ENCODE measurements around the gene ANGPT4. TPM values are rescaled to one million over a fixed set of nuclear protein-coding genes. Genes with fewer than 3 reads are reported as not detected.

ANGPT4 gene
- total and polyA plus RNA-seq, 10 of the 15 experiments (the other 5 are each of a cell fraction or from before 2014, with no cell fraction given), result 0.01 to 0.16 TPM; not detected in 8

- POLR2A ChIA-PET, result no interaction called here
Measured at GRCh38 chr20:940926-941325, 24.8 kb upstream of the ANGPT4 start.

GRCh38 chr20:939606-940005, 23.5 kb upstream of the ANGPT4 start:
- RAD21 ChIA-PET (ENCODE audit: unreplicated experiment), result no interaction called here
- SMC1A ChIA-PET (ENCODE audit: uncharacterized antibody, unreplicated experiment), result no interaction called here
- Histone ChIP-seq H3K27me3 (replicated peaks in 1 of 2; ENCODE audit: control insufficient read depth in 2 of 2, insufficient read depth in 2 of 2, low read length in 1 of 2) (peaks cover 0 to 2% of the 10 kb centered on the region in 2 experiments; a peak in 2 of 4 replicates), H3K9me3 (replicated peaks; ENCODE audit: control insufficient read depth, insufficient read depth, low read length) (no peaks in the 10 kb centered on the region), H3K4me2 (ENCODE audit: control insufficient read depth, insufficient read depth) (no peak overlapping the region), H3K4me3 (no peak overlapping the region), H4K20me1 (ENCODE audit: control insufficient read depth, insufficient read depth) (no peaks in the 10 kb centered on the region), H3K4me1 (ENCODE audit: control insufficient read depth, insufficient read depth, low read length) (no peaks in the 10 kb centered on the region), H3K36me3 (ENCODE audit: control insufficient read depth in 2 of 2, insufficient read depth in 2 of 2, low read length in 1 of 2) (no peaks in the 10 kb centered on the region), H2AFZ (ENCODE audit: control insufficient read depth, low read depth, low read length) (no peak overlapping the region), H3K9ac (ENCODE audit: control insufficient read depth, insufficient read depth, low read length) (no peak overlapping the region), H3K27ac (ENCODE audit: control insufficient read depth, insufficient read depth) (no peak overlapping the region), H3K79me2 (ENCODE audit: control insufficient read depth, insufficient read depth, low read length) (no peaks in the 10 kb centered on the region)
- WGBS (ENCODE audit: insufficient coverage, insufficient replicate concordance, low lambda C conversion rate, missing lambda C conversion rate), result 53% methylated on average over 5 of the region's 5 CpGs
- intact Hi-C loops (cut with micrococcal nuclease; ENCODE audit: unreplicated experiment) (no loop called here), in situ Hi-C loops (cut with MboI) (no loop called here)
- FAIRE-seq (no peak), ATAC-seq (no peak), DNase-seq (ENCODE audit: low read depth, low spot score) (no peak)
- POLR2A ChIA-PET, result no interaction called here
- TF ChIP-seq NFXL1 (IDR thresholded peaks at IDR 0.05; ENCODE audit: borderline replicate concordance), result no peak
- TF ChIP-seq POLR2AphosphoS2 (IDR thresholded peaks at IDR 0.05; ENCODE audit: low read depth, low read length), result no peak
- CTCF ChIA-PET, result interaction anchor here (1.6 kb wide), 1 partner anchor 12 kb away, joined by 3 read pairs; no protein-coding TSS in a partner anchor
- BruUV-seq (replicated peaks), result no TSS peak

More at GRCh38 chr20:940926-941325, 24.8 kb upstream of the ANGPT4 start:
- Histone ChIP-seq H3K4me1 (ENCODE audit: control insufficient read depth, insufficient read depth, low read length) (no peaks in the 10 kb centered on the region), H2AFZ (ENCODE audit: control insufficient read depth, low read depth, low read length) (no peak overlapping the region), H3K4me2 (ENCODE audit: control insufficient read depth, insufficient read depth) (no peak overlapping the region), H3K9me3 (replicated peaks; ENCODE audit: control insufficient read depth, insufficient read depth, low read length) (no peaks in the 10 kb centered on the region), H3K79me2 (ENCODE audit: control insufficient read depth, insufficient read depth, low read length) (no peaks in the 10 kb centered on the region), H4K20me1 (ENCODE audit: control insufficient read depth, insufficient read depth) (no peaks in the 10 kb centered on the region), H3K9ac (ENCODE audit: control insufficient read depth, insufficient read depth, low read length) (no peak overlapping the region), H3K36me3 (ENCODE audit: control insufficient read depth in 2 of 2, insufficient read depth in 2 of 2, low read length in 1 of 2) (no peaks in the 10 kb centered on the region), H3K27me3 (replicated peaks in 1 of 2; ENCODE audit: control insufficient read depth in 2 of 2, insufficient read depth in 2 of 2, low read length in 1 of 2) (peaks cover 0 to 2% of the 10 kb centered on the region in 2 experiments; a peak in 2 of 4 replicates), H3K27ac (ENCODE audit: control insufficient read depth, insufficient read depth) (no peak overlapping the region), H3K4me3 (no peak overlapping the region)
- no TSS peak for BruUV-seq (replicated peaks)
- no peak for DNase-seq (ENCODE audit: low read depth, low spot score)
- 7% methylated on average over 5 of the region's 5 CpGs for WGBS (ENCODE audit: insufficient coverage, insufficient replicate concordance, low lambda C conversion rate, missing lambda C conversion rate)
- intact Hi-C loops (cut with micrococcal nuclease; ENCODE audit: unreplicated experiment), result no loop called here
- ChIA-PET RAD21 (ENCODE audit: unreplicated experiment) (no interaction called here), SMC1A (ENCODE audit: uncharacterized antibody, unreplicated experiment) (no interaction called here), CTCF (no interaction called here)
- no peak for ATAC-seq
- in situ Hi-C loops (cut with MboI), result no loop called here
- TF ChIP-seq ZSCAN29 (IDR thresholded peaks at IDR 0.05), result no peak
- TF ChIP-seq MXI1 (IDR thresholded peaks at IDR 0.05; ENCODE audit: low read depth, low read length), result no peak
- TF ChIP-seq POLR2AphosphoS2 (IDR thresholded peaks at IDR 0.05; ENCODE audit: low read depth, low read length), result no peak
- no peak for TF ChIP-seq LARP7 (IDR thresholded peaks at IDR 0.05)
- no peak for TF ChIP-seq STAT1 (conservative IDR thresholded peaks at IDR 0.05)
- no peak for TF ChIP-seq BCL11A (IDR thresholded peaks at IDR 0.05; ENCODE audit: low read depth, low read length)
- FAIRE-seq, result no peak
